Measurements from ENCODE around the gene DNER.

DNER gene

GRCh38 chr2:229672021-229672420 is 42.3 kb downstream of the DNER start:
- no peak for DNase-seq (ENCODE audit: extremely low spot score)
- TF ChIP-seq CTCF (IDR thresholded peaks at IDR 0.05; ENCODE audit: control extremely low read depth, extremely low read depth, low read depth, missing control alignments) = no peak
- ChIA-PET CTCF (interaction anchor here (1.1 to 1.6 kb wide), 2 partner anchors 13 to 15 kb away, joined by 4 to 5 read pairs; no protein-coding TSS in a partner anchor), POLR2A (no interaction called here)

GRCh38 chr2:229669841-229670240 is 44.5 kb downstream of the DNER start:
- no peak for DNase-seq (ENCODE audit: extremely low spot score)
- CTCF ChIA-PET = interaction anchor here (1.3 kb wide), 1 partner anchor 18 kb away, joined by 3 read pairs; no protein-coding TSS in a partner anchor
- no peak for TF ChIP-seq CTCF (IDR thresholded peaks at IDR 0.05; ENCODE audit: control extremely low read depth, extremely low read depth, low read depth, missing control alignments)
- POLR2A ChIA-PET = no interaction called here

GRCh38 chr2:229666811-229667210 is 47.5 kb downstream of the DNER start:
- TF ChIP-seq CTCF (IDR thresholded peaks at IDR 0.05; ENCODE audit: control extremely low read depth, extremely low read depth, low read depth, missing control alignments) = no peak
- CTCF ChIA-PET = interaction anchor here (1.3 kb wide), 1 partner anchor 14 kb away, joined by 3 read pairs; no protein-coding TSS in a partner anchor
- POLR2A ChIA-PET = no interaction called here
- no peak for DNase-seq (ENCODE audit: extremely low spot score)

GRCh38 chr2:229665158-229665557 is 49.2 kb downstream of the DNER start:
- POLR2A ChIA-PET = no interaction called here
- CTCF ChIA-PET = no interaction called here
- no peak for TF ChIP-seq CTCF (IDR thresholded peaks at IDR 0.05; ENCODE audit: control extremely low read depth, extremely low read depth, low read depth, missing control alignments)
- DNase-seq (ENCODE audit: extremely low spot score) = no peak

- TF ChIP-seq CTCF (IDR thresholded peaks at IDR 0.05; ENCODE audit: control extremely low read depth, extremely low read depth, low read depth, missing control alignments) = no peak
- ChIA-PET CTCF (no interaction called here), POLR2A (no interaction called here)
- DNase-seq (ENCODE audit: extremely low spot score) = no peak
Measured at GRCh38 chr2:229661478-229661877, 52.9 kb downstream of the DNER start.

GRCh38 chr2:229660951-229661350 is 53.4 kb downstream of the DNER start:
- TF ChIP-seq CTCF (IDR thresholded peaks at IDR 0.05; ENCODE audit: control extremely low read depth, extremely low read depth, low read depth, missing control alignments) = no peak
- ChIA-PET CTCF (no interaction called here), POLR2A (no interaction called here)
- no peak for DNase-seq (ENCODE audit: extremely low spot score)

- ChIA-PET CTCF (no interaction called here), POLR2A (no interaction called here)
- DNase-seq (ENCODE audit: extremely low spot score) = no peak
- no peak for TF ChIP-seq CTCF (IDR thresholded peaks at IDR 0.05; ENCODE audit: control extremely low read depth, extremely low read depth, low read depth, missing control alignments)
Measured at GRCh38 chr2:229660391-229660790, 54.0 kb downstream of the DNER start.
